Heart right ventricle (tissue), 16 donors: ENCODE measurements around the gene SPATA46. TPM values are rescaled to one million over a fixed set of nuclear protein-coding genes. Genes with fewer than 3 reads are reported as not detected.

Experiments
- ATAC-seq, 8 donors: fragments of 200-7000 bp; cut with Tn5 transposase; one replicate each; pipeline ENCODE4 v1.9.1; 2020; ENCODE audit warnings: mild to moderate bottlenecking in 8 of 8, moderate library complexity in 8 of 8, moderate number of reproducible peaks in 1 of 8
- DNase-seq, 2 donors: peaks; one replicate each; pipeline ENCODE4 v3.0.0-alpha.2; 2020
- H3K27ac ChIP-seq, 10 donors: fragments of 200-600 bp; sonication (generic) in 2 of 10; one replicate each; pipeline versions ENCODE4 v1.5.0 to v1.8.0; 2020 to 2022; ENCODE audit warnings: mild to moderate bottlenecking in 3 of 10
- H3K27me3 ChIP-seq, 7 donors: fragments of 200-600 bp; one replicate each; pipeline ENCODE4 v1.8.0; 2021 to 2022; ENCODE audit warnings: mild to moderate bottlenecking in 2 of 7
- H3K36me3 ChIP-seq, 9 donors: fragments of 200-600 bp; sonication (generic) in 1 of 9; one replicate each; pipeline versions ENCODE4 v1.5.0 to v1.8.0; 2020 to 2022; ENCODE audit warnings: mild to moderate bottlenecking in 2 of 9
- H3K4me1 ChIP-seq, 9 donors: fragments of 200-600 bp; sonication (generic) in 1 of 9; one replicate each; pipeline versions ENCODE4 v1.5.0 to v1.8.0; 2020 to 2022; ENCODE audit warnings: mild to moderate bottlenecking in 4 of 9
- H3K4me3 ChIP-seq, 10 donors: fragments of 200-600 bp; sonication (generic) in 2 of 10; one replicate each; pipeline versions ENCODE4 v1.5.0 to v1.8.0; 2020 to 2022; ENCODE audit warnings: mild to moderate bottlenecking in 7 of 10, moderate library complexity in 2 of 10
- H3K9me3 ChIP-seq, 11 donors: fragments of 200-600 bp in 10 of 11; sonication (generic) in 2 of 11; one replicate each; pipeline versions ENCODE4 v1.5.0 to v1.8.0; 2013 to 2022; ENCODE audit warnings: mild to moderate bottlenecking in 2 of 11, control low read depth in 1 of 11, moderate library complexity in 1 of 11
- CTCF ChIP-seq, 9 donors: fragments of 200-600 bp; sonication (generic) in 2 of 9; IDR thresholded peaks; one replicate each; pipeline versions ENCODE4 v1.5.0 to v1.8.0; 2021 to 2022; ENCODE audit warnings: antibody characterized with exemption in 9 of 9, mild to moderate bottlenecking in 5 of 9, moderate library complexity in 1 of 9
- WGBS, 2 donors: extraction: QIAGEN DNeasy Blood & Tissue Kit; methylation state at CpG; one replicate each; pipeline ENCODE4 v1.1.7; 2013; ENCODE audit warnings: inconsistent platforms in 1 of 2; 5-methylcytosine and 5-hydroxymethylcytosine counted together
- intact Hi-C, 10 donors: fragments of 100-400 bp; cut with DNase I; formaldehyde crosslinking; loops; one replicate each; pipeline versions ENCODE4 v1.11.1 to v1.14.2; 2022
- polyA plus RNA-seq, 2 donors: library from polyadenylated mRNA; stranded (reverse); fragments of 200-250 nt; gene quantifications; one replicate each; pipeline ENCODE4 v1.2.3, GENCODE V29; 2013
- total RNA-seq, 10 donors: library from RNA; stranded (reverse); fragmentation: NEBNext Ultra II Directional in 3 of 10; extraction: Animal tissue kit (Norgen Biotek cat#: 25700) in 3 of 10; gene quantifications; one replicate each; pipeline versions ENCODE4 v1.2.1 to v1.2.4, GENCODE V29; 2021 to 2023
- donor health status: Arrhythmogenic right ventricular cardiomyopathy.
- donor health status: ischemic (EF 13 %, LVEDD 7.1; RV severe dilation, severe dysfunction).
- donor health status: healthy with polysubstance abuse.
- donor health status: DM: no; HTN: yes; CAD: no.
- donor health status: DM: no; HTN: no; CAD: no.
- donor health status: ischemic (EF 25% LVEDD 6.9; RV normal size, moderate dysfunction).
- donor health status: ischemic (EF 25% LVEDD 5.7; RV mildly dilated, moderate dysfunction).
- donor health status: healthy.
- donor health status: DM: yes; HTN: yes; CAD: no.
- donor health status: Ischemic cardiomyopathy.
- donor health status: ischemic (EF 35%, LVEDD 5.7; RV mildly dilated, moderate dysfunction).
- donor health status: nonischemic (EF 11% LVEDD 7.7; RV severe dilation, severe dysfunction).
- donor health status: DM: yes; HTN: yes; CAD: no.
- donor health status: PGD.
- donor health status: ischemic (EF 29% LVEDD 5.4; RV normal size, mild dysfunction).
- donor health status: nonischemic (EF 23%, LVEDD 6.1; RV moderate dilation, normal function).

SPATA46 gene
- total and polyA plus RNA-seq, 12 donors: not detected

GRCh38 chr1:162366671-162367070, 10.0 kb downstream of the SPATA46 start:
- ATAC-seq (peak in 4 of 8 donors; percentile 16 to 45 (median 22)), DNase-seq (no peak)
- no peaks in the 10 kb centered on the region for H3K9me3 ChIP-seq
- H3K36me3 ChIP-seq: peaks cover 0 to 24% (median 0%) of the 10 kb centered on the region in 9 donors
- WGBS, 2 donors: 73 to 84% methylated on average over 9 of the region's 9 CpGs
- H3K27ac ChIP-seq: no peak overlapping the region
- intact Hi-C loops: no loop called here
- H3K4me1 ChIP-seq: no peaks in the 10 kb centered on the region
- TF ChIP-seq CTCF (IDR thresholded peaks at IDR 0.05): no peak
- peak overlapping the region in 8 of 10 donors; percentile 21 to 60 (median 34) for H3K4me3 ChIP-seq
- no peaks in the 10 kb centered on the region for H3K27me3 ChIP-seq

GRCh38 chr1:162366149-162366548, 10.5 kb downstream of the SPATA46 start:
- no peak for TF ChIP-seq CTCF (IDR thresholded peaks at IDR 0.05)
- intact Hi-C loops: no loop called here
- no peaks in the 10 kb centered on the region for H3K27me3 ChIP-seq
- no peak for ATAC-seq
- H3K4me3 ChIP-seq: no peak overlapping the region
- H3K4me1 ChIP-seq: no peaks in the 10 kb centered on the region
- DNase-seq: no peak
- no peaks in the 10 kb centered on the region for H3K9me3 ChIP-seq
- 70 to 72% methylated on average over 4 of the region's 4 CpGs for WGBS, 2 donors
- no peak overlapping the region for H3K27ac ChIP-seq
- H3K36me3 ChIP-seq: peaks cover 0 to 24% (median 0%) of the 10 kb centered on the region in 9 donors

GRCh38 chr1:162365284-162366020, 11.2 kb downstream of the SPATA46 start:
- Histone ChIP-seq H3K9me3 (no peaks in the 10 kb centered on the region), H3K27me3 (no peaks in the 10 kb centered on the region), H3K27ac (no peak overlapping the region), H3K4me3 (no peak overlapping the region), H3K4me1 (no peaks in the 10 kb centered on the region), H3K36me3 (peaks cover 0 to 24% (median 0%) of the 10 kb centered on the region in 9 donors)
- TF ChIP-seq CTCF (IDR thresholded peaks at IDR 0.05): no peak
- DNase-seq (no peak), ATAC-seq (no peak)
- whole genome bisulfite sequencing, 2 donors: 92 to 97% methylated on average over 10 of the region's 10 CpGs
- intact Hi-C loops: no loop called here

GRCh38 chr1:162364498-162364897, 12.2 kb downstream of the SPATA46 start:
- WGBS, 2 donors: 92 to 98% methylated on average over 1 of the region's 1 CpG
- no peak for ATAC-seq
- no peak for DNase-seq
- TF ChIP-seq CTCF (IDR thresholded peaks at IDR 0.05): no peak
- Histone ChIP-seq H3K36me3 (peaks cover 0 to 20% (median 0%) of the 10 kb centered on the region in 9 donors), H3K9me3 (no peaks in the 10 kb centered on the region), H3K27ac (no peak overlapping the region), H3K4me1 (no peaks in the 10 kb centered on the region), H3K4me3 (no peak overlapping the region), H3K27me3 (no peaks in the 10 kb centered on the region)
- intact Hi-C loops: no loop called here
